Lung (tissue), 12 donors: ENCODE data around the gene TRABD2B. TPM values are rescaled to one million over a fixed set of nuclear protein-coding genes. Genes with fewer than 3 reads are reported as not detected.

Experiments
- ATAC-seq: fragments of 200-7000 bp; cut with Tn5 transposase; one replicate; pipeline ENCODE4 v1.9.1; 2020; ENCODE audit warnings: moderate number of reproducible peaks; ENCODE audit not compliant: insufficient read depth, low FRiP score
- DNase-seq, 3 donors: peaks; one replicate each; pipeline ENCODE4 v3.0.0-alpha.2; 2013 to 2017
- H3K27ac ChIP-seq, 2 donors: one replicate each; pipeline ENCODE4 v1.5.1; 2013; ENCODE audit warnings: mild to moderate bottlenecking in 2 of 2, moderate library complexity in 2 of 2, control low read depth in 1 of 2, inconsistent platforms in 1 of 2, low read depth in 1 of 2, low read length in 1 of 2
- H3K27me3 ChIP-seq, 3 donors: one replicate each; pipeline ENCODE4 v1.5.1; 2013; ENCODE audit warnings: low read length in 2 of 3; ENCODE audit not compliant: control insufficient read depth in 3 of 3, insufficient read depth in 3 of 3
- H3K36me3 ChIP-seq, 4 donors: one replicate each; pipeline ENCODE4 v1.5.1; 2013; ENCODE audit warnings: low read length in 4 of 4, mild to moderate bottlenecking in 1 of 4, moderate library complexity in 1 of 4; ENCODE audit not compliant: control insufficient read depth in 4 of 4, insufficient read depth in 4 of 4
- H3K4me1 ChIP-seq, 5 donors: one replicate each; pipeline ENCODE4 v1.5.1; 2013; ENCODE audit warnings: low read length in 5 of 5, mild to moderate bottlenecking in 2 of 5, moderate library complexity in 1 of 5; ENCODE audit not compliant: control insufficient read depth in 5 of 5, insufficient read depth in 5 of 5
- H3K4me3 ChIP-seq: one replicate; pipeline ENCODE4 v1.5.1; 2013; ENCODE audit warnings: mild to moderate bottlenecking, control low read depth, moderate library complexity
- H3K9ac ChIP-seq, 2 donors: one replicate each; pipeline ENCODE4 v1.5.1; 2013; ENCODE audit warnings: low read length in 2 of 2, control low read depth in 1 of 2; ENCODE audit not compliant: insufficient read depth in 1 of 2
- H3K9me3 ChIP-seq, 4 donors: one replicate each; pipeline ENCODE4 v1.5.1; 2013; ENCODE audit warnings: low read length in 3 of 4, mild to moderate bottlenecking in 1 of 4, moderate library complexity in 1 of 4; ENCODE audit not compliant: control insufficient read depth in 4 of 4, insufficient read depth in 3 of 4
- CTCF ChIP-seq: IDR thresholded peaks from 2 replicates; pipeline ENCODE4 v1.5.1; 2012; ENCODE audit warnings: mild to moderate bottlenecking; ENCODE audit errors: control extremely low read depth, extremely low read depth
- WGBS, 2 donors: extraction: QIAGEN DNeasy Blood & Tissue Kit; methylation state at CpG; one replicate each; pipeline ENCODE4 v1.1.7; 2013; 5-methylcytosine and 5-hydroxymethylcytosine counted together
- polyA plus RNA-seq, 2 donors: library from polyadenylated mRNA; stranded (reverse); fragments of 200-250 nt; gene quantifications; one replicate each; pipeline ENCODE4 v1.2.1, GENCODE V29; 2013
- total RNA-seq, 2 donors: library from RNA; depleted of rRNA in 1 of 2; stranded (reverse); fragments of >200 nt in 1 of 2; gene quantifications; one replicate each; pipeline ENCODE4 v1.2.1, GENCODE V29; 2014 to 2021
- donor health status: control.
- donor health status: control.
- donor health status: Bipolar disorder and iron deficiency.
- donor health status: healthy.
- donor health status: DM: yes; HTN: yes; CAD: no.

The TRABD2B gene
- total and polyA plus RNA-seq, 4 donors = 0.37 to 1.9 (median 0.64) TPM

GRCh38 chr1:47975302-47975921 lies 21.8 kb downstream of the TRABD2B start:
- H3K27ac ChIP-seq = no peak overlapping the region
- ATAC-seq (no peak), DNase-seq (no peak)
- 73 to 87% methylated on average over 3 of the region's 3 CpGs for WGBS, 2 donors
- H3K4me1 ChIP-seq = peaks cover 0 to 16% (median 8%) of the 10 kb centered on the region in 5 donors
- no peaks in the 10 kb centered on the region for H3K36me3 ChIP-seq
- no peak overlapping the region for H3K4me3 ChIP-seq
- no peak overlapping the region for H3K9ac ChIP-seq
- no peak for TF ChIP-seq CTCF
- H3K27me3 ChIP-seq = no peaks in the 10 kb centered on the region
- no peaks in the 10 kb centered on the region for H3K9me3 ChIP-seq

GRCh38 chr1:47972864-47973432 lies 24.2 kb downstream of the TRABD2B start:
- TF ChIP-seq CTCF = no peak
- Histone ChIP-seq H3K27ac (no peak overlapping the region), H3K9me3 (no peaks in the 10 kb centered on the region), H3K4me1 (peaks cover 0 to 18% (median 7%) of the 10 kb centered on the region in 5 donors), H3K27me3 (no peaks in the 10 kb centered on the region), H3K4me3 (no peak overlapping the region), H3K36me3 (no peaks in the 10 kb centered on the region), H3K9ac (no peak overlapping the region)
- no peak for DNase-seq
- ATAC-seq = no peak
- 89 to 91% methylated on average over 4 of the region's 4 CpGs for WGBS, 2 donors

GRCh38 chr1:47971385-47972160 lies 25.6 kb downstream of the TRABD2B start:
- ATAC-seq (no peak), DNase-seq (no peak)
- Histone ChIP-seq H3K9ac (no peak overlapping the region), H3K4me3 (no peak overlapping the region), H3K27ac (no peak overlapping the region), H3K36me3 (no peaks in the 10 kb centered on the region), H3K9me3 (no peaks in the 10 kb centered on the region), H3K4me1 (peaks cover 0 to 18% (median 7%) of the 10 kb centered on the region in 5 donors), H3K27me3 (no peaks in the 10 kb centered on the region)
- 87 to 94% methylated on average over 2 of the region's 2 CpGs for WGBS, 2 donors
- TF ChIP-seq CTCF = no peak
